GM10266 (cell line): Measurements from ENCODE around the gene EIF5.

Experiments used
- DNase-seq: peaks from one replicate; pipeline ENCODE4 v3.0.0; 2012; ENCODE audit errors: extremely low spot score
- CTCF ChIP-seq: IDR thresholded peaks from 2 replicates; pipeline ENCODE4 v1.5.1; 2012; ENCODE audit warnings: mild to moderate bottlenecking, low read depth; ENCODE audit not compliant: control insufficient read depth, insufficient read depth; ENCODE audit errors: missing control alignments

EIF5 gene

GRCh38 chr14:103329401-103330347, 4.4 kb upstream of the EIF5 start:
- no peak for DNase-seq
- no peak for TF ChIP-seq CTCF

- DNase-seq: no peak
- no peak for TF ChIP-seq CTCF
Measured at GRCh38 chr14:103330536-103330935, 3.5 kb upstream of the EIF5 start.

GRCh38 chr14:103332143-103332919, 1.7 kb upstream of the EIF5 start:
- DNase-seq: no peak
- no peak for TF ChIP-seq CTCF

- peak; percentile 78 for DNase-seq
- no peak for TF ChIP-seq CTCF
Measured at GRCh38 chr14:103334644-103335622, 896 bp downstream of the EIF5 start.

- no peak for TF ChIP-seq CTCF
- DNase-seq: no peak
Measured at GRCh38 chr14:103336191-103336590, 2.2 kb downstream of the EIF5 start.

GRCh38 chr14:103337794-103338193, 3.8 kb downstream of the EIF5 start:
- no peak for DNase-seq
- TF ChIP-seq CTCF: no peak
